ENCODE results near the gene MADD.

Gene MADD

GRCh38 chr11:47269829-47270305 is at the start of gene MADD:
Gene MADD (plus strand): TSS chr11:47270133.
- DNase-seq = peak; percentile 86

GRCh38 chr11:47220401-47220821 is 49.5 kb upstream of the MADD start:
- no peak for DNase-seq

GRCh38 chr11:47222696-47223095 is 47.2 kb upstream of the MADD start:
- DNase-seq = no peak

GRCh38 chr11:47225552-47226400 is 44.2 kb upstream of the MADD start:
- DNase-seq = no peak

GRCh38 chr11:47229161-47229560 is 40.8 kb upstream of the MADD start:
- no peak for DNase-seq

- no peak for DNase-seq
Observed at GRCh38 chr11:47233051-47233450, 36.9 kb upstream of the MADD start.

GRCh38 chr11:47233989-47234668 is 35.8 kb upstream of the MADD start:
- DNase-seq = no peak

- no peak for DNase-seq
Observed at GRCh38 chr11:47234669-47235100, 35.2 kb upstream of the MADD start.

GRCh38 chr11:47235163-47235562 is 34.8 kb upstream of the MADD start:
- no peak for DNase-seq

- DNase-seq = no peak
Observed at GRCh38 chr11:47236482-47236881, 33.5 kb upstream of the MADD start.

- no peak for DNase-seq
Observed at GRCh38 chr11:47239852-47240251, 30.1 kb upstream of the MADD start.

- no peak for DNase-seq
Observed at GRCh38 chr11:47241841-47242301, 28.1 kb upstream of the MADD start.

- DNase-seq = no peak
Observed at GRCh38 chr11:47242596-47243192, 27.2 kb upstream of the MADD start.

GRCh38 chr11:47243454-47243853 is 26.5 kb upstream of the MADD start:
- no peak for DNase-seq

GRCh38 chr11:47244448-47245350 is 25.2 kb upstream of the MADD start:
- DNase-seq = no peak

- no peak for DNase-seq
Observed at GRCh38 chr11:47245611-47246357, 24.1 kb upstream of the MADD start.

- no peak for DNase-seq
Observed at GRCh38 chr11:47247502-47247901, 22.4 kb upstream of the MADD start.

- no peak for DNase-seq
Observed at GRCh38 chr11:47248304-47248663, 21.6 kb upstream of the MADD start.

GRCh38 chr11:47248664-47249377 is 21.1 kb upstream of the MADD start, which contains the start of gene ACP2:
Gene ACP2 (minus strand): TSS chr11:47248814. CDS start chr11:47248789, 25 bp downstream.
- DNase-seq = no peak

- no peak for DNase-seq
Observed at GRCh38 chr11:47249378-47249715, 20.6 kb upstream of the MADD start.

GRCh38 chr11:47251751-47252150 is 18.2 kb upstream of the MADD start:
- no peak for DNase-seq

All from cortex of kidney (tissue), 1 donor.